ENCODE data around the gene NMUR1. TPM values are rescaled to one million over a fixed set of nuclear protein-coding genes. Genes with fewer than 3 reads are reported as not detected.

Gene NMUR1
- total RNA-seq, 2 experiments from 2014 or later, result not detected

DNA sequence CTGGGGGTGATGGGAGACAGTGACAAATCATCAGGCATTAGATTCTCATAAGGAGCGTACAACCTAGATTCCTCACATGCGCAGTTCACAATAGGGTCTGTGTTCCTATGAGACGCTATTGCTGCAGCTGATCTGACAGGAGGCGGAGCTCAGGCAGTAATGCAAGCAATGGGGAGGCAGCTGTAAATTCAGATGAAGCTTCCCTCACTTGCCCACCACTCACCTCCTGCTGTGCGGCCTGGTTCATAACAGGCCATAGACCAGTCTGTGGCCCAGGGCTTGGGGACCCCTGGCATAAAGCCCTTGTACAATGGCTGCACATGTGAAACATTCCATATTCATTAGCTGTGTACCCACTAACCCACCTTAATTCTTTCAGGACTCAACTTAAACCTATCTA, 18.0 kb downstream of the NMUR1 start:
- no peaks in the 10 kb centered on the region for H4K20me1 ChIP-seq (ENCODE audit: insufficient read depth, low read length)
- H3K4me2 ChIP-seq (ENCODE audit: low read length), result no peak overlapping the region
- intact Hi-C loops (cut with micrococcal nuclease; ENCODE audit: unreplicated experiment), result loop anchor here (5.0 to 10.0 kb wide), 2 partner anchors 160 to 203 kb away; no protein-coding TSS in a partner anchor
- BruUV-seq (replicated peaks), result no TSS peak
- no peak for TF ChIP-seq EZH2phosphoT487 (IDR thresholded peaks at IDR 0.05; ENCODE audit: borderline replicate concordance, low read depth, low read length)
- TF ChIP-seq, protein P1, sequence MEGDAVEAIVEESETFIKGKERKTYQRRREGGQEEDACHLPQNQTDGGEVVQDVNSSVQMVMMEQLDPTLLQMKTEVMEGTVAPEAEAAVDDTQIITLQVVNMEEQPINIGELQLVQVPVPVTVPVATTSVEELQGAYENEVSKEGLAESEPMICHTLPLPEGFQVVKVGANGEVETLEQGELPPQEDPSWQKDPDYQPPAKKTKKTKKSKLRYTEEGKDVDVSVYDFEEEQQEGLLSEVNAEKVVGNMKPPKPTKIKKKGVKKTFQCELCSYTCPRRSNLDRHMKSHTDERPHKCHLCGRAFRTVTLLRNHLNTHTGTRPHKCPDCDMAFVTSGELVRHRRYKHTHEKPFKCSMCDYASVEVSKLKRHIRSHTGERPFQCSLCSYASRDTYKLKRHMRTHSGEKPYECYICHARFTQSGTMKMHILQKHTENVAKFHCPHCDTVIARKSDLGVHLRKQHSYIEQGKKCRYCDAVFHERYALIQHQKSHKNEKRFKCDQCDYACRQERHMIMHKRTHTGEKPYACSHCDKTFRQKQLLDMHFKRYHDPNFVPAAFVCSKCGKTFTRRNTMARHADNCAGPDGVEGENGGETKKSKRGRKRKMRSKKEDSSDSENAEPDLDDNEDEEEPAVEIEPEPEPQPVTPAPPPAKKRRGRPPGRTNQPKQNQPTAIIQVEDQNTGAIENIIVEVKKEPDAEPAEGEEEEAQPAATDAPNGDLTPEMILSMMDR (conservative IDR thresholded peaks at IDR 0.05; ENCODE audit: low read length), result no peak
- peaks cover 7% of the 10 kb centered on the region; the same call in 1 of the 2 replicates for H3K79me2 ChIP-seq (ENCODE audit: insufficient read depth, low read depth, low read length)
- H3K27ac ChIP-seq (ENCODE audit: low read depth, low read length, poor library complexity, severe bottlenecking), result no peak overlapping the region
- H3K9me2 ChIP-seq (ENCODE audit: insufficient read depth, low read length), result no peaks in the 10 kb centered on the region
- H3K4me1 ChIP-seq (ENCODE audit: insufficient read depth, low read length, poor library complexity, severe bottlenecking), result peaks cover 23% of the 10 kb centered on the region
- 0 out of 2 replicates have a peak, but pooled peaks cover 3% of the 10 kb centered on the region for H3K36me3 ChIP-seq (ENCODE audit: insufficient read depth, low read length)
- H3K4me3 ChIP-seq (ENCODE audit: low read depth, low read length, poor library complexity, severe bottlenecking), result no peak overlapping the region
- H3K9me3 ChIP-seq (ENCODE audit: low read length), result no peaks in the 10 kb centered on the region
- H2AFZ ChIP-seq (ENCODE audit: low read length), result no peak overlapping the region
- ChIA-PET CTCF (ENCODE audit: unreplicated experiment) (no interaction called here), POLR2A (interaction anchor here (0.6 to 1.1 kb wide), 3 partner anchors 9 to 49 kb away, joined by 3 to 4 read pairs (median 3); no protein-coding TSS in a partner anchor)
- DNase-seq (ENCODE audit: low spot score), result no peak

DNA sequence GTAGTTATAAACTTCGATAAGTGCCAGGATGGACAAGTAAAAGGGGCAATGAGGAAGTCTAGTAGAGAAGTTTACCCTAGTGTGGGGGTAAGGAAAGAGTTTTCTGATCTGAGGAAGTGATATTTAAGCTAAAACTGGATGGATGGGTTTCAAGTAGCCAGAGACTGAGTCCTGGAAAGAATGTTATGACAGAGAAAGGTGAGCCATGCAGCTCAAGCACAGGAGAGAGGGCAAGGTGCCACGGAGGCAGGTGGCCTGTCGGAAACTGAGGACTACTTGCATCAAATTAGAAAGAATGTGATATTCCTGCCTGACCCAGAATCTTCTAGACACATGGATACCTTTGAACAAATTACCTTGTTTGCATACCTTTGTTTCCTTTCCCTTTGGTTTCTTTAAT, 26.5 kb downstream of the NMUR1 start:
- Histone ChIP-seq H3K79me2 (ENCODE audit: insufficient read depth, low read depth, low read length) (no peaks in the 10 kb centered on the region), H3K9me3 (ENCODE audit: low read length) (no peaks in the 10 kb centered on the region), H3K4me1 (ENCODE audit: insufficient read depth, low read length, poor library complexity, severe bottlenecking) (no peaks in the 10 kb centered on the region), H3K4me3 (ENCODE audit: low read depth, low read length, poor library complexity, severe bottlenecking) (no peak overlapping the region), H2AFZ (ENCODE audit: low read length) (no peak overlapping the region), H3K36me3 (ENCODE audit: insufficient read depth, low read length) (peaks cover 32% of the 10 kb centered on the region), H4K20me1 (ENCODE audit: insufficient read depth, low read length) (no peaks in the 10 kb centered on the region), H3K4me2 (ENCODE audit: low read length) (no peak overlapping the region), H3K9me2 (ENCODE audit: insufficient read depth, low read length) (no peaks in the 10 kb centered on the region), H3K27ac (ENCODE audit: low read depth, low read length, poor library complexity, severe bottlenecking) (no peak overlapping the region)
- intact Hi-C loops (cut with micrococcal nuclease; ENCODE audit: unreplicated experiment), result no loop called here
- CTCF ChIA-PET (ENCODE audit: unreplicated experiment), result no interaction called here
- POLR2A ChIA-PET, result no interaction called here
- TF ChIP-seq, protein P1 (conservative IDR thresholded peaks at IDR 0.05; ENCODE audit: low read length), result no peak
- no peak for TF ChIP-seq EZH2phosphoT487 (IDR thresholded peaks at IDR 0.05; ENCODE audit: borderline replicate concordance, low read depth, low read length)
- no peak for DNase-seq (ENCODE audit: low spot score)
- BruUV-seq (replicated peaks), result no TSS peak

DNA sequence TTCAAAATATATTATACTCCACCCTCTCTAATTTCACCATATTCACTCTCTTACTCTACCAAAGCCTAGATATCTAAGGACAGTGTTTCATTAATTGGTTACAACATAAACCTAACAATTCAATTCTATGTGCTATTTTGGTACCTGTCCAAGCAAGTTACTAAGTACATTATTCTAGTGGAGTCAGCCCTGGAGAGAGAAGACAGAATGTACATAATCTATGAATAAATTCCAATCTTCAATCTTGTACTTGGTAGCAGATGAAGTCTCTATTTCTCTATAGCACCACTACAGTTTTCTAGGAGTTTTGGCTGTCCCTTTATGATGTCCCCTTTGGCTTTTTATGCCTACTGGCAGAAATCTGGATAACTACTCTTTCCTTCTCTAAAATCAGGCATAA, 27.6 kb downstream of the NMUR1 start:
- ChIA-PET CTCF (ENCODE audit: unreplicated experiment) (no interaction called here), POLR2A (interaction anchor here (1.9 kb wide), 1 partner anchor 9 kb away, joined by 4 read pairs; no protein-coding TSS in a partner anchor)
- H3K79me2 ChIP-seq (ENCODE audit: insufficient read depth, low read depth, low read length), result no peaks in the 10 kb centered on the region
- BruUV-seq (replicated peaks), result TSS peak; percentile 32
- no peak overlapping the region for H3K4me2 ChIP-seq (ENCODE audit: low read length)
- intact Hi-C loops (cut with micrococcal nuclease; ENCODE audit: unreplicated experiment), result no loop called here
- no peaks in the 10 kb centered on the region for H3K9me2 ChIP-seq (ENCODE audit: insufficient read depth, low read length)
- TF ChIP-seq, protein P1 (conservative IDR thresholded peaks at IDR 0.05; ENCODE audit: low read length), result no peak
- no peak for TF ChIP-seq EZH2phosphoT487 (IDR thresholded peaks at IDR 0.05; ENCODE audit: borderline replicate concordance, low read depth, low read length)
- DNase-seq (ENCODE audit: low spot score), result no peak
- H2AFZ ChIP-seq (ENCODE audit: low read length), result no peak overlapping the region
- H4K20me1 ChIP-seq (ENCODE audit: insufficient read depth, low read length), result no peaks in the 10 kb centered on the region
- peaks cover 32% of the 10 kb centered on the region for H3K36me3 ChIP-seq (ENCODE audit: insufficient read depth, low read length)
- no peaks in the 10 kb centered on the region for H3K9me3 ChIP-seq (ENCODE audit: low read length)
- no peak overlapping the region for H3K27ac ChIP-seq (ENCODE audit: low read depth, low read length, poor library complexity, severe bottlenecking)
- no peak overlapping the region for H3K4me3 ChIP-seq (ENCODE audit: low read depth, low read length, poor library complexity, severe bottlenecking)
- no peaks in the 10 kb centered on the region for H3K4me1 ChIP-seq (ENCODE audit: insufficient read depth, low read length, poor library complexity, severe bottlenecking)
